Measurements from ENCODE around the gene LRG1.
A peak's percentile ranks its signal among the peaks of the same experiment; 100 is the strongest.
"Not testable (repeated sequence)": the region's sequence is repeated elsewhere in the genome, so short reads cannot be mapped to it uniquely, and the experiment has no call there.

LRG1 gene

DNA sequence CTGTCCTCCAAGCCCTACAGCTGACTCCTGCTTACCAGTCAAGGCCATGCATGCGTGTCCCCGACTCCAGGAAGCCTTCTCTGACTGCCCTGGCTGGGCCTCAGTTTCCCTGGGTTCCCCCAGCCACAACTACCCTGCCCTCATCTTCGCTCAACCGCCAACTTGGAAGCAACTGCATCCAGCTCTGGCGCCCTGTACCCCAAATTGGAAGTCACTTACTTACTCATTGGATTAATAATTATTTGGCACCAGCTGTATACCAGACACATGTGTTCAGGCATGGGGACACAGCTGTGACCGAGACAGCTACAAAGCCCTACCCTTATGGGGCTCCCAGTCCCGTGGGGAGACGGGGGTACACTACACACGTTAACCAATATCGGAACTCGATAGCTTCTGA lies 30.6 kb upstream of the LRG1 start:
- H3K4me3 ChIP-seq (replicated peaks; ENCODE audit: low read depth, low read length) = no peak overlapping the region
- H3K27me3 ChIP-seq (replicated peaks; ENCODE audit: control insufficient read depth, insufficient read depth, low read length) = no peaks in the 10 kb centered on the region; the same call in 1 of the 2 replicates

DNA sequence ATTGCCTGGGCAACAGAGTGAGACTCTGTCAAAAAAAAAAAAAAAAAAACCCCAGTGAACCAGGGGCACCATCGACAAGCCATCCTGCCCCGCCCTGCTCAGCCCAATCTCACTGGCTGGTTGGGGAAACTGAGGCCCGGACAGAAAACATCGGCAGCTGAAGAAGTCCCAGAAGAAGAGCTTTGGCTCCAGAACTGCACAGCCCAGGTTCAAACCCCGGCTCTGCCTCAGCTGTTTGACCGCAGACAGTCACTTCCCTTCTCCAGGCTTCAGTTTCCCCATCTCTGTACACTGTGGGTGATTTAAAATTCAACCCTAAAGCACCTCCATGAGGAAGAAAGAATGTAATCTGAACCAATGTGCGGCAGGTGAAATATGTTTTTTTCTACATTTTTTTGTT lies 29.1 kb upstream of the LRG1 start:
- TF ChIP-seq, protein P1, sequence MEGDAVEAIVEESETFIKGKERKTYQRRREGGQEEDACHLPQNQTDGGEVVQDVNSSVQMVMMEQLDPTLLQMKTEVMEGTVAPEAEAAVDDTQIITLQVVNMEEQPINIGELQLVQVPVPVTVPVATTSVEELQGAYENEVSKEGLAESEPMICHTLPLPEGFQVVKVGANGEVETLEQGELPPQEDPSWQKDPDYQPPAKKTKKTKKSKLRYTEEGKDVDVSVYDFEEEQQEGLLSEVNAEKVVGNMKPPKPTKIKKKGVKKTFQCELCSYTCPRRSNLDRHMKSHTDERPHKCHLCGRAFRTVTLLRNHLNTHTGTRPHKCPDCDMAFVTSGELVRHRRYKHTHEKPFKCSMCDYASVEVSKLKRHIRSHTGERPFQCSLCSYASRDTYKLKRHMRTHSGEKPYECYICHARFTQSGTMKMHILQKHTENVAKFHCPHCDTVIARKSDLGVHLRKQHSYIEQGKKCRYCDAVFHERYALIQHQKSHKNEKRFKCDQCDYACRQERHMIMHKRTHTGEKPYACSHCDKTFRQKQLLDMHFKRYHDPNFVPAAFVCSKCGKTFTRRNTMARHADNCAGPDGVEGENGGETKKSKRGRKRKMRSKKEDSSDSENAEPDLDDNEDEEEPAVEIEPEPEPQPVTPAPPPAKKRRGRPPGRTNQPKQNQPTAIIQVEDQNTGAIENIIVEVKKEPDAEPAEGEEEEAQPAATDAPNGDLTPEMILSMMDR (IDR thresholded peaks at IDR 0.05; ENCODE audit: insufficient read depth, low read length, poor library complexity, severe bottlenecking) = no peak
- no peak for DNase-seq (ENCODE audit: extremely low read depth, insufficient read length)
- H3K4me3 ChIP-seq (replicated peaks; ENCODE audit: low read depth, low read length) = no peak overlapping the region

More for the DNA sequence above, 30.6 kb upstream of the LRG1 start:
- TF ChIP-seq, protein P1 (IDR thresholded peaks at IDR 0.05; ENCODE audit: insufficient read depth, low read length, poor library complexity, severe bottlenecking) = no peak
- no peaks in the 10 kb centered on the region for H3K36me3 ChIP-seq (ENCODE audit: control insufficient read depth, insufficient read depth, low read length)
- no peak for DNase-seq (ENCODE audit: extremely low read depth, insufficient read length)

DNA sequence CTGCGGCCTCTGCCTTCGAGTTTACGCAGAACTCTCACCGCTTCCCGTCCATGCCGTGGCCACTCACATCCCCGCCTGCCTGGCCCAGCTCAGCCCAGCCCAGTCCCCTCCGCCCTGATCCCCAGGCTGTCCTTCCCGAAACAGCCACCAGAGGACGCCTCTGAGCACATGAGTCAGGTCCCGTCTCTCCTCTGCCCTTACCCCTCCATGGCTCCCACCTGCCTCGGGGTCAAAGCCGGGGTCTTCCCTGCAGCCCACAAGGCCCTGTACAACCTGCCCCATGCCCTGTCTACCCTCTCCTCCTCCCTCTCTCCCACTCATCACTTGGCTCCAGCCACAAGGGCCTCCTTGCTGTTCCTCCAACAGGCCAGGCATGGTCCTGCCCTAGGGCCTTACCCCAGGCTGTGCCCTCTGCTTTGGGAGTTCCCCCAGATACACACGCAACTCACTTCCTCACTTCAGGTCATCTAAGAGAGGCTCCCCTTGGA lies 27.8 kb upstream of the LRG1 start:
- Histone ChIP-seq H3K27me3 (replicated peaks; ENCODE audit: control insufficient read depth, insufficient read depth, low read length) (no peaks in the 10 kb centered on the region), H3K4me3 (replicated peaks; ENCODE audit: low read depth, low read length) (no peak overlapping the region), H3K36me3 (ENCODE audit: control insufficient read depth, insufficient read depth, low read length) (no peaks in the 10 kb centered on the region)
- TF ChIP-seq, protein P1 (IDR thresholded peaks at IDR 0.05; ENCODE audit: insufficient read depth, low read length, poor library complexity, severe bottlenecking) = peak; percentile 85
- DNase-seq (ENCODE audit: extremely low read depth, insufficient read length) = no peak

More for the DNA sequence above, 29.1 kb upstream of the LRG1 start:
- H3K36me3 ChIP-seq (ENCODE audit: control insufficient read depth, insufficient read depth, low read length) = no peaks in the 10 kb centered on the region
- no peaks in the 10 kb centered on the region for H3K27me3 ChIP-seq (replicated peaks; ENCODE audit: control insufficient read depth, insufficient read depth, low read length)

DNA sequence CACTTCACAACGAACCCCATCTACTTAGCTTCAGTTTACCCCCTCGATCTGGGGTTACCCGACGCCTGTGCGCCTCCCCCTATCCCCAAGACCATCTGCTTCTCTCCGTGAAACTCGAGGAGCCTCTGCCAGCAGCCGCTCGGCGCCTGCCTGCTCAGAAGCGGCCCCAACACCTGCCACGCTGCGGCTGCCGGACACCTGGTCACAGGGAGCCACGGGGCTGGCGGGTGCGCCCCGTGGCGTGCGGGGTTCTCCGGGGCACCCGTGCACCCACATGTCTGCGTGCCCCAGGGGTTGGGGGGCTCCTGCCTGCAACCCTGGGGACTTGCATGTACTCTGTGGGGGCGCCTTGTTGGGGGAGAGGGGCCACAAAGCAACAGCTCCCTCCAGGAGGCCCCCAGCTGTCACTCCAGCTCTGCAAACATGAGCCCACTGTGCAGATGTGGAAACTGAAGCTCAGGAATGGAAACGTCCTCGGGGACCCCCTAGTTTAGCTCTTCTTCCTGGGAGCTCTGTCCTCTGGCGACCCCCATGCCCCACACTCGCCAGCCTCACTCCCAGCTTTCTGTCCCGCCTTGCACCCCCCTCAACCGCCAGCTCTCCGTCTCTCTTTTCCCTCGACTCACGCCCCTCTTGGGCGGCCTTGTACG lies 26.7 kb upstream of the LRG1 start:
- DNase-seq (ENCODE audit: extremely low read depth, insufficient read length) = no peak
- TF ChIP-seq, protein P1 (IDR thresholded peaks at IDR 0.05; ENCODE audit: insufficient read depth, low read length, poor library complexity, severe bottlenecking) = no peak
- H3K36me3 ChIP-seq (ENCODE audit: control insufficient read depth, insufficient read depth, low read length) = no peaks in the 10 kb centered on the region
- no peak overlapping the region for H3K4me3 ChIP-seq (replicated peaks; ENCODE audit: low read depth, low read length)
- no peaks in the 10 kb centered on the region for H3K27me3 ChIP-seq (replicated peaks; ENCODE audit: control insufficient read depth, insufficient read depth, low read length)

DNA sequence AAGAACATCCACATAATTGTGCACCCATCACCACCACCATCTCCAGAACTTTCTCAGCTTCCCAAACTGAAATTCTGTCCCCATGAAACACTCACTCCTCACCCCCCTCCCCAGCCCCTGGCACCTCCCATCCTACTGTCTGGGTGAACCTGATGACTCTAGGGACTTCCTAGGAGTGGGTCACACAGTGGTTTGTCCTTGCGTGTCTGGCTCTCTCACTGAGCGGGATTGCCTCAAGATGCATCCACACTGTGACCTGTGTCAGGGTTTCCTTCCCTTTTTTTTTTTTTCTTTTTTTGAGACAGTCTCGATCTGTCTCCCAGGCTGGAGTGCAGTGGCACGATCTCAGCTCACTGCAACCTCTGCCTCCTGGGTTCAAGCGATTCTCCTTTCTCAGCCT lies 23.7 kb upstream of the LRG1 start:
- not testable (repeated sequence) for H3K36me3 ChIP-seq (ENCODE audit: control insufficient read depth, insufficient read depth, low read length); DNase-seq (ENCODE audit: extremely low read depth, insufficient read length); H3K4me3 ChIP-seq (replicated peaks; ENCODE audit: low read depth, low read length); H3K27me3 ChIP-seq (replicated peaks; ENCODE audit: control insufficient read depth, insufficient read depth, low read length)

DNA sequence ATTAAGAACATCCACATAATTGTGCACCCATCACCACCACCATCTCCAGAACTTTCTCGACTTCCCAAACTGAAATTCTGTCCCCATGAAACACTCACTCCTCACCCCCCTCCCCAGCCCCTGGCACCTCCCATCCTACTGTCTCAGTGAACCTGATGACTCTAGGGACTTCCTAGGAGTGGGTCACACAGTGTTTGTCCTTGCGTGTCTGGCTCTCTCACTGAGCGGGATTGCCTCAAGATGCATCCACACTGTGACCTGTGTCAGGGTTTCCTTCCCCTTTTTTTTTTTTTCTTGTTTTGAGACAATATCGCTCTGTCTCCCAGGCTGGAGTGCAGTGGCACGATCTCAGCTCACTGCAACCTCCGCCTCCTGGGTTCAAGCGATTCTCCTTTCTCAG lies 22.2 kb upstream of the LRG1 start:
- H3K4me3 ChIP-seq (replicated peaks; ENCODE audit: low read depth, low read length); H3K27me3 ChIP-seq (replicated peaks; ENCODE audit: control insufficient read depth, insufficient read depth, low read length); DNase-seq (ENCODE audit: extremely low read depth, insufficient read length); H3K36me3 ChIP-seq (ENCODE audit: control insufficient read depth, insufficient read depth, low read length): not testable (repeated sequence)

DNA sequence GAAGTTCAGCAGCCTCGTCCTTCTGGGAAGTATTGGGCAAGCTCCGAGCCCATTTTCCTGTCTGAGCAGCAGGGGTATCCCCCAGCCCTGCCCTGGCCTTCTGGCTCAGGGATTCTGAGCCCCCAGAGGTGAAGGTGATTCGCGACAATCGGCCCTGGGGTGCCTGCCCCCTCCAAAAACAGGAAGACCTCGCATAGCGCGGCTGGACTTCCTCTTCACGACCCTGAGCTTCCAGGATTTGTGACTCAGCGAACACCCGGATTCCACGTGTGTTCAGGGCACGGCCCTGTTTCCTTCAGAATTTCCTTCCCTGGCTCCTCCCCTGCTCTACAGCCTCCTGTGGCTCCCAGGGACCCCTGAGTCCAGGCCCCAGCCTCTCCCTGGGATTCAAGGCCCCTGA lies 19.7 kb upstream of the LRG1 start, which contains the start of gene SEMA6B:
TSS of gene SEMA6B (minus strand) at position 116 of the 400 bp plus-strand sequence. CDS start 1,227 bp downstream, outside the sequence.
- no peaks in the 10 kb centered on the region for H3K36me3 ChIP-seq (ENCODE audit: control insufficient read depth, insufficient read depth, low read length)
- no peak within 1 kb of the TSS for H3K4me3 ChIP-seq (replicated peaks; ENCODE audit: low read depth, low read length)
- TF ChIP-seq, protein P1 (IDR thresholded peaks at IDR 0.05; ENCODE audit: insufficient read depth, low read length, poor library complexity, severe bottlenecking) = no peak
- H3K27me3 ChIP-seq (replicated peaks; ENCODE audit: control insufficient read depth, insufficient read depth, low read length) = no peaks in the 10 kb centered on the region
- no peak for DNase-seq (ENCODE audit: extremely low read depth, insufficient read length)

Measured in GM06990 (cell line).